Measurements from ENCODE around the gene DACT3. TPM values are rescaled to one million over a fixed set of nuclear protein-coding genes. Genes with fewer than 3 reads are reported as not detected.

Gene DACT3
- total and polyA plus RNA-seq, 2 of the 13 experiments (the other 11 are each of a cell fraction or from before 2014, with no cell fraction given) = 0.04 TPM; not detected in 1

DNA sequence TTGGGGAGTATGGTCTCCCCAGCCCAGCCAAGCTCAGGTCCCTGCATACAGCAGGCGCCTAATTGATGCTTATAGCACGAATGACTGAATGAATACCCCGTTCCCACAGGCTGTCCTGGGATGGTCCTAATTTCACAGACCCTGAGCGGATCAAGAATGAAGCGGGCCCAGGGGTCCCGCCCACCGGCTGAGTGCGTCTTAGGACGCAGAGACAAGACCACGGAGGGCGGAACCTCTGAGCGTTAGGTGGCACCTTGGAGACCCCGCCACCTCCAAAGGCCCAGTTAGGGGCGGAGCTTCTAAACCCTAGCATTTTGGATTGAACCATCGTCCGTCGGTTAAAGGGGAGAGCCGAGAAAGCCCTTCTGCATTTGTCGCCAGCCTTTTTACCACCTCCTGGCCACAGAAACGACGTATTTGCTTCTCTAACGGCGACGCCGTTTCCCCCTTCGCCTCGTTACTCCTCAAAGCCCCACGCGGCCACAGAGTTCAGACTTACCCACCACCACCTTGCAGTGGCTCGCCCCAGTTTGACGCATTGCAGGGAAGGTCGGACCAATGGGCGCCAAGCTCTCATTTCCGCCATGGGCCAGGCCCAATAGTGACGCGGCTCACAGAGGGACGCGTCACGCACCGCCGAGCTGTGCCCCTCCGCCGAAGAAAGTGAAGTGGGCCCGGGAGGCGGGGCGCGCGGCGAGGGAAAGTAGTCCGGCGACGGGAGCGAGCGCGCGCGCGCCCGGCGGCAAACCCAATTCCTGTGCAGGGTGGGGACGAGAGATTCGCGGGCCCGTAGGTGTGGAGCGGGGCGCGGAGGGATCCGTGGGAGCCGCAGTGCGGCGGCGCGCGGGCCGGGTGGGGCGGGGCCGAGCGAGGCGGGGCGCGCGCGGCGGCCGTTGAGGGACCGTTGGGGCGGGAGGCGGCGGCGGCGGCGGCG is 60.3 kb downstream of the DACT3 start (continued):
- TF ChIP-seq ZBTB26 (CRISPR knock-in tag; IDR thresholded peaks at IDR 0.05; ENCODE audit: borderline replicate concordance) (peak; percentile 19; the same call in 1 of the 2 replicates), ZNF136 (CRISPR knock-in tag; IDR thresholded peaks at IDR 0.05; ENCODE audit: low read depth) (no peak), ZEB1 (IDR thresholded peaks at IDR 0.05; ENCODE audit: insufficient replicate concordance, low read depth) (no peak), MXI1 (IDR thresholded peaks at IDR 0.05; ENCODE audit: borderline replicate concordance, low read depth, low read length) (no peak; the same call in 2 of the 3 replicates), ZNF552 (CRISPR knock-in tag; IDR thresholded peaks at IDR 0.05; ENCODE audit: borderline replicate concordance) (no peak), KLF12 (CRISPR knock-in tag; IDR thresholded peaks at IDR 0.05; ENCODE audit: borderline replicate concordance) (peak; percentile 81; the same call in 1 of the 2 replicates), PRMT3 (CRISPR knock-in tag; IDR thresholded peaks at IDR 0.05; ENCODE audit: borderline replicate concordance, low read depth) (no peak), ZNF792 (CRISPR knock-in tag; IDR thresholded peaks at IDR 0.05) (no peak), ATF7-NPFF (CRISPR knock-in tag; IDR thresholded peaks at IDR 0.05; ENCODE audit: low read depth) (no peak; the same call in 1 of the 2 replicates), WIZ (CRISPR knock-in tag; IDR thresholded peaks at IDR 0.05) (no peak), RELA (CRISPR knock-in tag; IDR thresholded peaks at IDR 0.05) (no peak; the same call in 1 of the 2 replicates), ATF7 (IDR thresholded peaks at IDR 0.05) (peak; percentile 87), ATF7 (CRISPR knock-in tag; IDR thresholded peaks at IDR 0.05) (0 out of 2 replicates have a peak, but pooled peaks have one; percentile 39), MLLT10 (CRISPR knock-in tag; IDR thresholded peaks at IDR 0.05) (no peak), ZBTB2 (CRISPR knock-in tag; IDR thresholded peaks at IDR 0.05; ENCODE audit: low read depth) (peak; percentile 84; the same call in 1 of the 2 replicates), CCAR2 (optimal IDR thresholded peaks at IDR 0.05; ENCODE audit: low read depth, low read length) (peak; percentile 88), ATF6 (CRISPR knock-in tag; conservative IDR thresholded peaks at IDR 0.05) (no peak), HIVEP1 (CRISPR knock-in tag; IDR thresholded peaks at IDR 0.05) (peak; percentile 47; the same call in 1 of the 2 replicates), TOE1 (CRISPR knock-in tag; IDR thresholded peaks at IDR 0.05) (no peak; the same call in 1 of the 2 replicates), NONO (IDR thresholded peaks at IDR 0.05) (no peak), NONO (CRISPR knock-in tag; conservative IDR thresholded peaks at IDR 0.05) (peak; percentile 98)
- TF ChIP-seq, protein P1, sequence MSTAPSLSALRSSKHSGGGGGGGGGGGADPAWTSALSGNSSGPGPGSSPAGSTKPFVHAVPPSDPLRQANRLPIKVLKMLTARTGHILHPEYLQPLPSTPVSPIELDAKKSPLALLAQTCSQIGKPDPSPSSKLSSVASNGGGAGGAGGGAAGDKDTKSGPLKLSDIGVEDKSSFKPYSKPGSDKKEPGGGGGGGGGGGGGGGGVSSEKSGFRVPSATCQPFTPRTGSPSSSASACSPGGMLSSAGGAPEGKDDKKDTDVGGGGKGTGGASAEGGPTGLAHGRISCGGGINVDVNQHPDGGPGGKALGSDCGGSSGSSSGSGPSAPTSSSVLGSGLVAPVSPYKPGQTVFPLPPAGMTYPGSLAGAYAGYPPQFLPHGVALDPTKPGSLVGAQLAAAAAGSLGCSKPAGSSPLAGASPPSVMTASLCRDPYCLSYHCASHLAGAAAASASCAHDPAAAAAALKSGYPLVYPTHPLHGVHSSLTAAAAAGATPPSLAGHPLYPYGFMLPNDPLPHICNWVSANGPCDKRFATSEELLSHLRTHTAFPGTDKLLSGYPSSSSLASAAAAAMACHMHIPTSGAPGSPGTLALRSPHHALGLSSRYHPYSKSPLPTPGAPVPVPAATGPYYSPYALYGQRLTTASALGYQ (CRISPR knock-in tag; IDR thresholded peaks at IDR 0.05) = no peak; the same call in 1 of the 2 replicates

Data from HepG2 (cell line).